ENCODE results near the gene GNPTG. TPM values are rescaled to one million over a fixed set of nuclear protein-coding genes. Genes with fewer than 3 reads are reported as not detected.

GNPTG gene
- total RNA-seq, 1 donor from 2014 or later, result 49.7 TPM

GRCh38 chr16:1341495-1342420 is 10.0 kb upstream of the GNPTG start:
- TF ChIP-seq, protein P1, sequence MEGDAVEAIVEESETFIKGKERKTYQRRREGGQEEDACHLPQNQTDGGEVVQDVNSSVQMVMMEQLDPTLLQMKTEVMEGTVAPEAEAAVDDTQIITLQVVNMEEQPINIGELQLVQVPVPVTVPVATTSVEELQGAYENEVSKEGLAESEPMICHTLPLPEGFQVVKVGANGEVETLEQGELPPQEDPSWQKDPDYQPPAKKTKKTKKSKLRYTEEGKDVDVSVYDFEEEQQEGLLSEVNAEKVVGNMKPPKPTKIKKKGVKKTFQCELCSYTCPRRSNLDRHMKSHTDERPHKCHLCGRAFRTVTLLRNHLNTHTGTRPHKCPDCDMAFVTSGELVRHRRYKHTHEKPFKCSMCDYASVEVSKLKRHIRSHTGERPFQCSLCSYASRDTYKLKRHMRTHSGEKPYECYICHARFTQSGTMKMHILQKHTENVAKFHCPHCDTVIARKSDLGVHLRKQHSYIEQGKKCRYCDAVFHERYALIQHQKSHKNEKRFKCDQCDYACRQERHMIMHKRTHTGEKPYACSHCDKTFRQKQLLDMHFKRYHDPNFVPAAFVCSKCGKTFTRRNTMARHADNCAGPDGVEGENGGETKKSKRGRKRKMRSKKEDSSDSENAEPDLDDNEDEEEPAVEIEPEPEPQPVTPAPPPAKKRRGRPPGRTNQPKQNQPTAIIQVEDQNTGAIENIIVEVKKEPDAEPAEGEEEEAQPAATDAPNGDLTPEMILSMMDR (IDR thresholded peaks at IDR 0.05; ENCODE audit: unreplicated experiment), result no peak
- DNase-seq (ENCODE audit: low spot score, unreplicated experiment), result no peak
- Mint-ChIP-seq H3K9me3 (ENCODE audit: low read depth) (no peaks in the 10 kb centered on the region), H3K27ac (no peak overlapping the region), H3K36me3 (ENCODE audit: insufficient read depth) (no peaks in the 10 kb centered on the region), H3K4me1 (ENCODE audit: low read depth) (peaks cover 6% of the 10 kb centered on the region), H3K4me3 (ENCODE audit: low read depth) (no peak overlapping the region), H3K27me3 (peaks cover under 1% of the 10 kb centered on the region)

GRCh38 chr16:1342526-1343427 is 9.0 kb upstream of the GNPTG start:
- Mint-ChIP-seq H3K4me1 (ENCODE audit: low read depth) (peaks cover 6% of the 10 kb centered on the region), H3K27me3 (no peaks in the 10 kb centered on the region), H3K36me3 (ENCODE audit: insufficient read depth) (no peaks in the 10 kb centered on the region), H3K27ac (peak overlapping the region; percentile 67), H3K4me3 (ENCODE audit: low read depth) (peak overlapping the region; percentile 70), H3K9me3 (ENCODE audit: low read depth) (no peaks in the 10 kb centered on the region)
- TF ChIP-seq, protein P1 (IDR thresholded peaks at IDR 0.05; ENCODE audit: unreplicated experiment), result no peak
- peak; percentile 95 for DNase-seq (ENCODE audit: low spot score, unreplicated experiment)

GRCh38 chr16:1343428-1344242 is 8.1 kb upstream of the GNPTG start:
- TF ChIP-seq, protein P1 (IDR thresholded peaks at IDR 0.05; ENCODE audit: unreplicated experiment), result no peak
- H3K9me3 Mint-ChIP-seq (ENCODE audit: low read depth), result no peaks in the 10 kb centered on the region
- H3K27me3 Mint-ChIP-seq, result no peaks in the 10 kb centered on the region
- no peaks in the 10 kb centered on the region for H3K36me3 Mint-ChIP-seq (ENCODE audit: insufficient read depth)
- DNase-seq (ENCODE audit: low spot score, unreplicated experiment), result no peak
- peaks cover 6% of the 10 kb centered on the region for H3K4me1 Mint-ChIP-seq (ENCODE audit: low read depth)
- H3K4me3 Mint-ChIP-seq (ENCODE audit: low read depth), result peak overlapping the region; percentile 70
- peak overlapping the region; percentile 67 for H3K27ac Mint-ChIP-seq

DNA sequence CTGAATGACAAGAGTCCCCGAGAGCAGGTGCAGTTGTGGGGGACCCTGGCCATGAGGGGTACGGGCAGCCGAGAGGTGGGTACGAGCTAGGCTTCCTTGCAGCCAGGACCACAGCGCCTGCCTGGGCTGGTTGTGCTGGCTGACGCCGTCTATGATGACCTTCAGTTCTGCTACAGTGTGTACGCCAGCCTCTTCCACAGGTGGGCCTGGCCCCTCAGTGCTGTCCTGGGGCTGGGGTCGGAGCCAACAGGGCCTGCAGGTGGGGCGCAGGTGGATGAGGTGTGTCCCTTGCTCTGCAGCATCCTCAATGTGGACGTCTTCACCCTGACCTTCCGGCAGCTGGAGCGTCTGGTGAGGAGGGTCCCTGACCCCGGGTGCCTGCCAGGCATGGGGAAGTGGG is 7.2 kb upstream of the GNPTG start:
- TF ChIP-seq, protein P1 (IDR thresholded peaks at IDR 0.05; ENCODE audit: unreplicated experiment), result no peak
- peaks cover 6% of the 10 kb centered on the region for H3K4me1 Mint-ChIP-seq (ENCODE audit: low read depth)
- no peaks in the 10 kb centered on the region for H3K9me3 Mint-ChIP-seq (ENCODE audit: low read depth)
- H3K27ac Mint-ChIP-seq, result no peak overlapping the region
- no peaks in the 10 kb centered on the region for H3K27me3 Mint-ChIP-seq
- H3K36me3 Mint-ChIP-seq (ENCODE audit: insufficient read depth), result no peaks in the 10 kb centered on the region
- H3K4me3 Mint-ChIP-seq (ENCODE audit: low read depth), result no peak overlapping the region
- DNase-seq (ENCODE audit: low spot score, unreplicated experiment), result no peak
